Measurements from ENCODE around the gene DHDH.
"Not testable (repeated sequence)": the region's sequence is repeated elsewhere in the genome, so short reads cannot be mapped to it uniquely, and the experiment has no call there.

Gene DHDH

DNA sequence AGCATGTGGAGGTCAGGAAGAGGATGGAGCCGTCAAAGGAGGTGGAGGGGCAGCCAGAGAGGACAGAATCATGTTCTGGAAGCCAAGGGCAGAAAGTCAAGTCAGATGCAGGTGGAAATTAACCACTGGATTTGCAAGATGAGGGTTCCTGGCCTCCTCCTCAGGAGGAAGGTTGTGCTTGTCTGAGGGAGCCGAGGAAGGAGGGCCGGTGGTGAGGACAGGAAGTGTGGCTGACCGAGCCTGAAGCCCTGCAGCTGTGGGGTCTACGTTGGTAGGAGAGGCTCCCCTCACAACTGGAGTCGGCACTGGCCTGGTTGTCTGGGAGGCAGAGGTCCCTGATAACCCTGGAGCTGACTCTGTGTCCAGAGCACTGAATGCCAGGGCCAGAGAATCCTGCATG is 15.4 kb upstream of the DHDH start:
- no peak for DNase-seq

DNA sequence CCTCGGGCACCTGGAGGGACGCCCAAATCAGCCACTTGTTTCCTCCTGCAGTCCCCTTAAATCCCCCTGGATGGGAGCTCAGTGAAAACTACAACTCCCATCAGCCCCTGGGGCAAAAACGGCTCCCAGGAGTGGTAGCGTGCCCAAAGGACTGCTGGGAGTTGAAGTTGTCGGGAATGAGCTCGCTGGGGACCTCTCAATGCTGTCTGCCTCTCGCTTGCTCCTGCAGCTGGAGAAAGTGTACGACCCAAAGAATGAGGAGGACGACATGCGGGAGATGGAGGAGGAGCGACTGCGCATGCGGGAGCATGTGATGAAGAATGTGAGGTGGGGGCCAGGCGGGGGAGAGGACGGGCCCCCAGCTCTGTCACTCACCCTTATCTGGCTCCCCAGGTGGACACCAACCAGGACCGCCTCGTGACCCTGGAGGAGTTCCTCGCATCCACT is 14.7 kb upstream of the DHDH start:
- DNase-seq, result peak in 1 of 2 experiments; percentile 38

GRCh38 chr19:48919271-48919670 is 14.2 kb upstream of the DHDH start:
- not testable (repeated sequence) for DNase-seq

GRCh38 chr19:48920949-48921348 is 12.6 kb upstream of the DHDH start:
- no peak for DNase-seq

- no peak for DNase-seq
These were observed 11.6 kb upstream of the DHDH start for GRCh38 chr19:48921721-48922500.

- no peak for DNase-seq
These were observed 10.7 kb upstream of the DHDH start for GRCh38 chr19:48922548-48923490.

- DNase-seq, result no peak
These were observed 8.2 kb upstream of the DHDH start for GRCh38 chr19:48925240-48925843.

- DNase-seq, result not testable (repeated sequence)
These were observed 7.6 kb upstream of the DHDH start for GRCh38 chr19:48925890-48926289.

DNA sequence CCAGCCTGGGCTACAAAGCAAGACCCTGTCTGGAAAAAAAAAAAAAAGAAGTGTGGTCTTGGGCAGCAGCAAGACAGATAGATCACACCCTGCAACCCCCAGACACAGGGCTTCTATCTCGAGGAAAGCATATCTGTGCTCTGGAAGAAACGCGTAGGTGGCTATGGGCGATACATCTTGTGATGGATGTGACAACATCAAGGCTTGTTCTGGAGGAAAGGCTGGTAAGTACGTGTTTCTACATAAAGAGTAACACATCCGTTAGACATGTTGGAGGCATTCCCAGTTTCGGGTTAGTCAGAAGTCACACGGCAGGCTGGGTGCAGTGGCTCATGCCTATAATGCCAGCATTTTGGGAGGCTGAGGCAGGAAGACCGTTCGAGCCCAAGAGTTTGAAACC is 6.6 kb upstream of the DHDH start:
- DNase-seq, result no peak

GRCh38 chr19:48927692-48928091 is 5.8 kb upstream of the DHDH start:
- DNase-seq, result not testable (repeated sequence)

GRCh38 chr19:48928164-48929025 is 5.1 kb upstream of the DHDH start:
- no peak for DNase-seq

- DNase-seq, result no peak
These were observed 1.3 kb downstream of the DHDH start for GRCh38 chr19:48934837-48935236.

DNA sequence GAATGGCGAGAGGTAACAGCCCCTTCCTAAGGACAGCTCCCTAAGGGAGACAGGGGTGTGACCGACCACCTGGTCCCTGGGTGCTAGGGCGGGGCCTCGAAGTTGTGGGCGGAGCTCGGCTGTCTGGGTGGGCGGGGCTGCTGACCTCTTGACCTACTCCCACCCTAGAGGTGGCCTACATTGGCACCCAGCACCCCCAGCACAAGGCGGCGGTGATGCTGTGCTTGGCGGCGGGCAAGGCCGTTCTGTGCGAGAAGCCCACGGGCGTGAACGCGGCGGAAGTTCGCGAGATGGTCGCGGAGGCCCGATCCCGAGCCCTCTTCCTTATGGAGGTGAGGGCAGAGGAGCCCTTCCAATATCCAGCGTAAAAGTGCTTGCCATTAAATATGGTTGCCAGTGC is 2.4 kb downstream of the DHDH start:
- no peak for DNase-seq

- no peak for DNase-seq
These were observed 4.8 kb downstream of the DHDH start for GRCh38 chr19:48938256-48938655.

GRCh38 chr19:48940902-48941301 is 7.4 kb downstream of the DHDH start:
- DNase-seq, result no peak

DNA sequence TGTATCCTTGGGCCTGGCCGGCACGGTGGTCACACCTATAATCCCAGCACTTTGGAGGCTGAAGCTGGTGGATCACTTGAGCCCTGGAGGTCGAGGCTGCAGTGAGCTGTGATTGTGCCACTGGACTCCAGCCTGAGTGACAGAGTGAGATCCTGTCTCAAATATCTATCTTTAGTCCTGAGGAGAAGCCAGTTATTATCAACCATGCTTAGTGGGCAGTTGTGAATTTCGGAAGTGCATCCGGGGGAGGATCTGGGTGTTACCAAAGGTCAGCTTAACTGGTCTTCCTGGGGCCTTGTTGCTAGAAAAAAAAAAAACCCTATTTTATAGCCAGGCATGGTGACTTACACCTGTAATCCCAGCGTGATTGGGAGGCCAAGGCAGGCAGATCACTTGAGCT is 9.6 kb downstream of the DHDH start:
- no peak for DNase-seq

- no peak for DNase-seq
These were observed 11.9 kb downstream of the DHDH start for GRCh38 chr19:48945415-48945814.

DNA sequence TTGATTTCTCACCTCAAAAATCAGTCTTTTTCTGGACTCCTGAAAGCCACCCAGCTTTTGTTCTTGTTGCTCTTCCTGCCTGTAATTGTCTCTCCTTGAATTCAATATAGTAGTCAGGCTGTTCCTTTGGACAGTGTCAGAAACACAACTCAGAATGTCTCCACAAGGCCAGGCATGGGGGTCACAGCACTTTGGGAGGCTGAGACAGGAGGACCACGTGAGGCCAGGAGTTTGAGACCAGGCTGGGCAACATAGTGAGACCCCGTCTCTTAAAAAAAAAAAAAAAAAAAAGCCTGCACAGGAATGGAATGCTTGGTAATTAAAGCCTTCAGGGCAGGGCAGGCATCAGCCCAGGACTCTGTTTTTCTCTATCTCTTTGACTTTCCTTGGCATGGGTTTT is 12.3 kb downstream of the DHDH start:
- no peak for DNase-seq

GRCh38 chr19:48946463-48947257 is 13.2 kb downstream of the DHDH start:
- no peak for DNase-seq

- no peak for DNase-seq
These were observed 13.7 kb downstream of the DHDH start for GRCh38 chr19:48947258-48947542.

DNA sequence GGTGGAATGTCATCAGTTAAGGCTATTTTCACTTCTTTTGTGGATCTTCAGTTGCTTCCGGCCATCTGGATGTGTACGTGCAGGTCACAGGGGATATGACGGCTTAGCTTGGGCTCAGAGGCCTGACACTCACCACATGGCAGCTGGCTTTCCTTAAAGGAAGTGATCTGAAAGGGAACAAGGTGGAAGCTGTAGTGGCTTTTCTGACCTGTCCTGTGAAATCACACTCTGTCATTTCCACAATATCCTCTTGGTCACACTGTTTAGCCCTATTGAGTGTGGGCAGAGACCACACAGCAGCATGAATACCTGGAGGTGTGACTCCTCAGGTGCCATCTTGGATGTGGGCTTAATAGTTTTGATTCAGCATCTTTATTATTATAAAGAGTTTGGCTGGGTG is 16.7 kb downstream of the DHDH start:
- peak in 1 of 2 experiments; percentile 42 for DNase-seq

Data from NCI-H524 (cell line).